ENCODE results near the gene COL8A2.

GRCh38 chr1:36137226-36137625 is 12.2 kb upstream of the COL8A2 start:
- TF ChIP-seq STAT6 (CRISPR knock-in tag; conservative IDR thresholded peaks at IDR 0.05; ENCODE audit: low read depth), result no peak
- no peak for TF ChIP-seq ZNF532 (CRISPR knock-in tag; IDR thresholded peaks at IDR 0.05; ENCODE audit: borderline replicate concordance)
- no peak for TF ChIP-seq JAZF1 (CRISPR knock-in tag; IDR thresholded peaks at IDR 0.05)
- TF ChIP-seq NR3C1 (CRISPR knock-in tag; conservative IDR thresholded peaks at IDR 0.05; ENCODE audit: low read depth), result no peak
- no peak for TF ChIP-seq ATF3 (CRISPR knock-in tag; conservative IDR thresholded peaks at IDR 0.05)
- no peak for TF ChIP-seq CTCF (IDR thresholded peaks at IDR 0.05)
- no peak for TF ChIP-seq EMX1 (CRISPR knock-in tag; IDR thresholded peaks at IDR 0.05)
- no peak for TF ChIP-seq NR1H2 (CRISPR knock-in tag; IDR thresholded peaks at IDR 0.05)
- TF ChIP-seq PREB (CRISPR knock-in tag; IDR thresholded peaks at IDR 0.05; ENCODE audit: borderline replicate concordance), result no peak
- TF ChIP-seq USF2 (CRISPR knock-in tag; IDR thresholded peaks at IDR 0.05), result no peak
- no peak for TF ChIP-seq GABPB1 (CRISPR knock-in tag; IDR thresholded peaks at IDR 0.05)
- no peak for TF ChIP-seq ELF4 (CRISPR knock-in tag; IDR thresholded peaks at IDR 0.05; ENCODE audit: low read depth)
